Stomach smooth muscle (tissue), 2 donors: ENCODE data around the gene SAMSN1.

Experiments used
- H3K27ac ChIP-seq: one replicate; pipeline ENCODE4 v1.7.0; 2013; ENCODE audit warnings: mild to moderate bottlenecking, low read length, inconsistent platforms
- H3K27me3 ChIP-seq, 2 donors: one replicate each; pipeline ENCODE4 v1.7.0; 2013; ENCODE audit warnings: low read length in 2 of 2; ENCODE audit not compliant: insufficient read depth in 2 of 2, control insufficient read depth in 1 of 2
- H3K36me3 ChIP-seq, 2 donors: one replicate each; pipeline ENCODE4 v1.7.0; 2013; ENCODE audit warnings: low read length in 2 of 2; ENCODE audit not compliant: control insufficient read depth in 2 of 2, insufficient read depth in 2 of 2
- H3K4me1 ChIP-seq: one replicate; pipeline ENCODE4 v1.7.0; 2013; ENCODE audit warnings: low read length; ENCODE audit not compliant: control insufficient read depth, insufficient read depth
- H3K4me3 ChIP-seq, 2 donors: one replicate each; pipeline ENCODE4 v1.7.0; 2013; ENCODE audit warnings: low read length in 2 of 2
- H3K9ac ChIP-seq, 2 donors: one replicate each; pipeline ENCODE4 v1.7.0; 2013; ENCODE audit warnings: low read length in 2 of 2, mild to moderate bottlenecking in 1 of 2
- H3K9me3 ChIP-seq, 2 donors: one replicate each; pipeline ENCODE4 v1.7.0; 2013; ENCODE audit warnings: low read length in 2 of 2; ENCODE audit not compliant: control insufficient read depth in 2 of 2
- donor health status: healthy.
- donor health status: Pancreatic carcinoma.

SAMSN1 gene

GRCh38 chr21:14584357-14585095 is 38.4 kb upstream of the SAMSN1 start:
- H3K36me3 ChIP-seq = no peaks in the 10 kb centered on the region
- H3K9me3 ChIP-seq = no peaks in the 10 kb centered on the region
- no peak overlapping the region for H3K4me3 ChIP-seq
- no peak overlapping the region for H3K27ac ChIP-seq
- no peaks in the 10 kb centered on the region for H3K27me3 ChIP-seq
- H3K4me1 ChIP-seq = no peaks in the 10 kb centered on the region
- H3K9ac ChIP-seq = no peak overlapping the region

- Histone ChIP-seq H3K4me3 (no peak overlapping the region), H3K27me3 (no peaks in the 10 kb centered on the region), H3K9ac (no peak overlapping the region), H3K9me3 (no peaks in the 10 kb centered on the region), H3K27ac (no peak overlapping the region), H3K36me3 (no peaks in the 10 kb centered on the region), H3K4me1 (no peaks in the 10 kb centered on the region)
Measured at GRCh38 chr21:14583629-14584255, 37.6 kb upstream of the SAMSN1 start.

DNA sequence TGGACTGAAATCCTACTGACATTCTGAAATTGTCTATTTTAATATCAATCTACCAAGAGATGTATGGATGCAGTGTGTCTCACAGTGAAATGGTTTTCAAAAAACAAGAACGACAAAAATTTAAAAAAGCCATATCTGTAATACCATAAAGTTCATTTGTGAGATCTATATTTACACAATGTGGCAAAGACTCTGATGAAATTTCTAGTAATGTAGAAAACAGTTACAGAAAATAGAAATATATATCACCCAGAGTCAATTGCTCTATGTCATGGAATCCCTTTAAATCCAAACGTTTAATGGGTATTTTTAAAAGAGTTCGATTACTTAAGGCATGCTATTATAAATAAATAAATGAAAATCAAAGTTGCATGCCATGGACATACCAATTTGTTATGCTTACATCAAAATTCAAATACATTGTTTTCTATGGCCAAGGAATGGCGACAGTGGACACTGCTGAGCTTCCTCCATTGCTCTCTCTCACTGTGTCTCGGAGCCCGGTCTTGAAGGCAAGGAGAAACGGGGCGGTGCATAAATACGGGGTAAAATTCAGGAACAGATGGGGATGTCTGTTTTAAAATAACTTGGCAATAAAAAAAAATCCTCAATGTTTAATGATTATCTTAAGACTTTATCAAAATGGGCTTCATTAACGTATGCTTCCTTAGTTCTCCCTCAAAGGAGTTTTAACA is 37.0 kb upstream of the SAMSN1 start:
- Histone ChIP-seq H3K4me3 (no peak overlapping the region), H3K27ac (no peak overlapping the region), H3K27me3 (no peaks in the 10 kb centered on the region), H3K9ac (no peak overlapping the region), H3K36me3 (no peaks in the 10 kb centered on the region), H3K9me3 (no peaks in the 10 kb centered on the region), H3K4me1 (no peaks in the 10 kb centered on the region)

DNA sequence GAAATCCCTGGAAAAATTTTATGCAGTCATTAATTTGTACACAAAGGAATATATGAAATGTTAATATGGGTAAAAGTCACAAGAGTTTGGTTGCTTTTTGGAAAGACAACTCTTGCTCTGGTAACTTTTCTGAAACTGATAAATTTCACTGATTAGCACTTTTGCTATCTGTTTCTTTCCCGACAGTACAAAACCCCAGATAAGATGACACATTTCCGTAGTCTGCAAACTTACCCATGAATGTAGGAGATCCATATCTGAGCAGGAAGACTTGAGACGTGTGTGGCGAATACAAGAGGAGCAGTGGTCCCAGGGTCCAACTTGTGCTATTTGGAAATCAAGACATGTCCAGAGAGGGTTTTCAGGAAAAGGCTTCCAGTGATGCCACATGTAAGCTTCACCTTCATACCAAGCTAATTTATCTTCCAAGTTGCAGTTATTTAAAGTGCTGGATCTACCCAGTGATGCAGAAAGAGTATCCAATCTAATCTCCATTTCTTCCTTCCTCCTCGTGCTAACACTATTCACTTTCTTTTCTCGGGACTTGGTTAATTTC is 35.9 kb upstream of the SAMSN1 start:
- no peaks in the 10 kb centered on the region for H3K27me3 ChIP-seq
- no peak overlapping the region for H3K9ac ChIP-seq
- H3K9me3 ChIP-seq = no peaks in the 10 kb centered on the region
- no peaks in the 10 kb centered on the region for H3K36me3 ChIP-seq
- no peak overlapping the region for H3K4me3 ChIP-seq
- no peak overlapping the region for H3K27ac ChIP-seq
- no peaks in the 10 kb centered on the region for H3K4me1 ChIP-seq

DNA sequence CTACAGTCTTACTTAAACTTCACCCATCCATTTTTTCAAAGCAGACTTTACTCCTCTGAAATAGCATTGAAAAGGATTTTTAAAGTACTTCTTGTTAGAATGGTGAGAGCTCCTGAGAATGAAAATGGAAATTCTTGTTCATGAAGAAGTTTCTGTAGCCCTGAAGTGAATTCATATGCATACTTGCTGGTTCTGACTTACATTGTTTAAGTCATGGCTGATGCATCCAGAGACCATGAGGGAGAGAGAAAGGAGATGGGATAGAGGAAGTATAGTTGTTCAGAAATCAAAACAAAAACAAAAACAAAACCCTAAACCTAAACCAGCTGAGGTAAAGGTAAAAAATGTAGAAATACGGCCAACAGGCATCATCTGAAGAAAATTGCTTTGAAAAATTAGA is 27.1 kb upstream of the SAMSN1 start:
- H3K4me1 ChIP-seq = no peaks in the 10 kb centered on the region
- no peak overlapping the region for H3K9ac ChIP-seq
- H3K27ac ChIP-seq = no peak overlapping the region

GRCh38 chr21:14572204-14572780 is 26.2 kb upstream of the SAMSN1 start:
- no peaks in the 10 kb centered on the region for H3K9me3 ChIP-seq
- H3K27ac ChIP-seq = no peak overlapping the region
- H3K4me3 ChIP-seq = no peak overlapping the region
- no peak overlapping the region for H3K9ac ChIP-seq
- no peaks in the 10 kb centered on the region for H3K4me1 ChIP-seq
- H3K27me3 ChIP-seq = no peaks in the 10 kb centered on the region
- no peaks in the 10 kb centered on the region for H3K36me3 ChIP-seq

More for the DNA sequence above, 27.1 kb upstream of the SAMSN1 start:
- no peaks in the 10 kb centered on the region for H3K9me3 ChIP-seq
- H3K4me3 ChIP-seq = no peak overlapping the region
- H3K36me3 ChIP-seq = no peaks in the 10 kb centered on the region
- no peaks in the 10 kb centered on the region for H3K27me3 ChIP-seq

DNA sequence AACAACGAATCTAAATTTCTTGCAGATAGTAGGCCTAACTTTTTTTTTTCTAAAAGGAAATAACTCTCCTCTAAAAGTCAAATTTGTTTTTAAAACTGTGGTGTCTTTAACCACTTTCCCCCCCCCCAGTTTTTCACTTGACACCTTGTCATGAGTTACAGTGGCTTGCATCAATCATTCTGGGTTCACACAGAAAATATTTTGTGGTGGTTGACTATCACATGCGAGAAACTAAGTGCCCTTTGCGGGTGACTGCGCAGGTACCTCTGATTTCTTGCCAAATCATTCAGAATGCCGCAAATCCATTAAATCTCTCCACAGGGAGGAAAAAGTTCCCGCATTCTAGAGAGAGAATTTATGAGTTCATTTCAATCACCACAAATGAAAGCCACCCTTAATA is 23.8 kb upstream of the SAMSN1 start:
- H3K4me3 ChIP-seq = no peak overlapping the region
- no peaks in the 10 kb centered on the region for H3K9me3 ChIP-seq
- no peak overlapping the region for H3K9ac ChIP-seq
- no peaks in the 10 kb centered on the region for H3K27me3 ChIP-seq
- H3K4me1 ChIP-seq = no peaks in the 10 kb centered on the region
- H3K27ac ChIP-seq = no peak overlapping the region
- no peaks in the 10 kb centered on the region for H3K36me3 ChIP-seq

GRCh38 chr21:14569026-14569621 is 23.0 kb upstream of the SAMSN1 start:
- H3K4me3 ChIP-seq = no peak overlapping the region

DNA sequence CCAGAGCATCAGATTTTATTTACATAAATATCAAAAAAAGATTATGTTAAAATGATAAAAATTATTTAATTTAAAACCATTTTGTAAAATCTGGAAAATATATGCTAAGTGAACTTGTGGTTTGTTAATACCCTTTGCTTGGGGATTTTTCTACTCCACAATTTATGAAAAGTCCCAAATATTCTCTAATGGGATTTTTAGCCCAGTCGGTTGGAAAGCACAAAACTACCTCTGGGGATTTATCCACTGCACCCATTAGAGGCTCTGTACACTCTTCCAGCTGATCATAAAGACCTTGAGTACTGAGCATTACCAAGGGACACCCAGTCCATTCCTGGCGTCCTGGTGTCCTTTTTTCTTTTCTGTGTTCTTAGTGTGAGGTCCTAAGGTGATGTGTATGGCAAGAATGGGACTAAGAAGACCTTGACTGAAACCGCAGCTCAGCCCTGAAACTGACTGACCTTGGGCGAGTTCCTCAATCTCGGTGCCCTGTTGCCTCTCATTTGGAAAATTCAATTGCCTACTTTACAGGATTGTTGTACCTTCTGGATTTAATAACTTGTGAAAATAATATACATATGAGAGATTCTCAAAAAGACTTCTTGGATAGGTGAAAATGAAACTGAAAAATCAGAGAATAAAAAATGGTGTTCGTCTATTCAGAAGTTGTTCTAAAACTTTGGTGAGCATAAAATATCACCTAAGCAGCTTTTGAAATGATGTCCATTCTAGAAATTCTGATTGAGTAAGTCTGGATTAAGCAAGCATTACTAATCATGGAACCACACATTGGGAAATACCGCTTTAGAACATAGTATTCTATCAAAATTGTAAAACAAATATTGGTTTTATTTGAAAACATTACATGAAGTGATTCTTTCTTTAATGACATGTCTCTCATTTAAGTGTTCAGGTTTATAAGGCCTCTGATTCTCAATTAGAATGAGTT is 21.5 kb upstream of the SAMSN1 start:
- Histone ChIP-seq H3K4me1 (no peaks in the 10 kb centered on the region), H3K27me3 (no peaks in the 10 kb centered on the region), H3K27ac (no peak overlapping the region), H3K9me3 (no peaks in the 10 kb centered on the region), H3K9ac (no peak overlapping the region), H3K4me3 (no peak overlapping the region), H3K36me3 (no peaks in the 10 kb centered on the region)

More at GRCh38 chr21:14569026-14569621, 23.0 kb upstream of the SAMSN1 start:
- Histone ChIP-seq H3K27ac (no peak overlapping the region), H3K9ac (no peak overlapping the region), H3K4me1 (no peaks in the 10 kb centered on the region), H3K9me3 (no peaks in the 10 kb centered on the region), H3K27me3 (no peaks in the 10 kb centered on the region), H3K36me3 (no peaks in the 10 kb centered on the region)
